Renal pelvis (tissue), 4 donors: ENCODE data around the gene RASA3. TPM values are rescaled to one million over a fixed set of nuclear protein-coding genes. Genes with fewer than 3 reads are reported as not detected.

Experiments used
- DNase-seq: peaks from one replicate; pipeline ENCODE4 v3.0.0-alpha.2; 2013
- polyA plus RNA-seq, 3 donors: library from polyadenylated mRNA; unstranded; fragments of 120-200 nt; gene quantifications; one replicate each; pipeline ENCODE4 v1.2.1, GENCODE V29; 2013; ENCODE audit not compliant: insufficient read length in 3 of 3

Gene RASA3
- polyA plus RNA-seq, 3 donors = 11.3 to 13.4 (median 12.1) TPM

DNA sequence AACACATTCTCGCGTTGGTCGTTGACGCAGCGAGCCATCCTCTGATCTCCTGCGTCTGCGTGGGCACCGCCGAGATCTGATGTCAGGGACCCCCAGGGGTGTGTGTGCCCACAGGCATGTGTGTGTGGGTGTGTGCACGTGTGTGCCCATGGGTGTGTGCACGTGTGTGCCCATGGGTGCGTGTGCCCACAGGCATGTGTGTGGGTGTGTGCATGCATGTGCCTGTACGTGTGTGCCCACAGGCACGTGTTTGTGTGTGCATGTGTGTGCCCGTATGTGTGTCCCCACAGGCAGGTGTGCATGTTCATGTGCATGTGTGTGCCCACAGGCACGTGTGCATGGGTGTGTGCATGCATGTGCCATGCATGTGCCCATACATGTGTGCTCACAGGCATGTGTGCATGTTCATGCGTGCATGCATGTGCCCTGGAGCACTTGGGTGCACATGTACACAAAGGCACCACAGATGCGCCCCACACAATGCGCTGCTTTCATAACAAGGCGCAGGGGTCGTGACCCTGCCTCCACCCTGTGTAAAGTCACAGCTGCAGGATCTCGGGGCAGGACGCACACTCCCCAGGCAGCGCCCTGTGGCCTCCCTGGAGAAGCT is 77.5 kb downstream of the RASA3 start:
- no peak for DNase-seq

DNA sequence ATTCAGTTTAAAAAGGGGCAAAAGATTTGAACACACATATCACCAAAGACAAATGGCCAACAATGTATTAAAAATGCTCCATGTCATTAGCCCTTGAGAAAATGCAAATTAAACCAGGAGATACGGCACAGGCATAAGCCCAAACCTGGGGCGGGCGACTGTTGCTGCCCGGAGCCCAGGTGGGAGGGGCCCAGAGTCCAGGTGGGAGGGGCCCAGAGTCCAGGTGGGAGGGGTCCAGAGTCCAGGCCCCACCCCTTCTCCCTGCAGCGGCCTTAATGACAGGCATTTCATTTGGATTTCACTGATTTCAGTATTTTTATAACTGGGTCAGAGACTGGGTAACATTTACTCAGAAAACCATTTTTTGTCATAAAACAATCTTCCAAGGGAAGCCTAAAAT is 78.2 kb downstream of the RASA3 start:
- no peak for DNase-seq

DNA sequence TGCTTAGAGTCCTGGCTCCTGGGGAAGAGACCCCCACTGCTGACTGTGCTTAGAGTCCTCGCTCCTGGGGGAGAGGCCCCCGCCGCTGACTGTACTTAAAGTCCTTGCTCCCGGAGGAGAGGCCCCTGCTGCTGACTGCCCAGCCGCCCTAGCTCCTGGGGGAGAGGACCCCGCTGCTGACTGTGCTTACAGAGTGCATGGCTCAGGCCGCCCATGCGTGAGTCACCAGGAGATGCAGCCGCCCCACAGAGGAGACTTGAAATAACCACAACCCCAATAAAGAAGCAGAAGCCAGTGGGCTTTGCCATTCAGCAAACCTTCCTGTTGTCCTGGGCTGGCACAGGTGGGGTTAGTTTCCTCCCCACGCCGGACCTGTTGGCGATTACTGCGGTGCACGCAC is 79.4 kb downstream of the RASA3 start:
- no peak for DNase-seq

DNA sequence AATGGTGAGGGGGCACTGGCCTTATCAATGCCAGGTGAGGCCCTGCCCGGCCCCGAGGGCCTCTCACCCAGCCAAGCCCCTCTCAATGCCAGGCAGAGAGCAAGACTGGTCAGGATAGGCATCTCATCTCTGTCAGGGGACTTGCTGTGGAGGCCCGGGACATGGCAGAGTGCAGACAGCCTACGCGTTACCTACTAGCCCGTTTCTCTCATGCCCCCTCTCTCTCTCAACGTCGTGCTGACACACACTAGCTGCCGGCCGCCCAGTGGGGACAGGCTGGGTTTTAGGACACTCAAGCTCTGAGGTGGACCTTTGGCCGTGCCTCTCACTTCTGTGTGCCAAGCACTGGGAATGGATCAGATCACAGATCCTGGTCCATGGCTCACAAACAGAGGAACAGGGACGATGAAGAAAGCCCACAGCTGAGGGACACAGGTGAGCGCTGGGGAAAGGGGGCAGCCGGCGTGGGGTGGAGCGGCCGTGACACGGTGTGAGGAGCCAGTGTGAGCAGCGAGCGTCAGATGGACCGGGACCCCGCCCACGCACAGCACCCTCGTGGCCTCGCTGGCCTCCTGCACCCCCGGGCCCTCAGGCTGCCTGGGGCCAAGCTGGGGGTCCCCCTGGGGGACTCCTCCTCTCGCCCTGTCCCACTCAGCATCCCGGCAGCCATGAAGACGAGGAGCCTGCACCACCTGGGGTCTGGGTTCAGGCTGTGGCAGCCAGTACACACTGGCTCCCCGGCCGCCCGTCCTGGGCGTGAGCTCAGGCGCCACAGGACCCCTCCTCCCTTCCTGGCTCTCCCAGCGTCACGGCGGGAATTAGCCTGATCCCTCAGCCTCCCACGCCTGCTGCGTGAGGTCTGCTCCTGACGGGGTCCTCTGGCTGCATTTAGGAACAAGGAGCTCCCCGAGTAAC is 81.6 kb downstream of the RASA3 start:
- no peak for DNase-seq

- no peak for DNase-seq
Measured at GRCh38 chr13:114049626-114050101, 82.8 kb downstream of the RASA3 start.

DNA sequence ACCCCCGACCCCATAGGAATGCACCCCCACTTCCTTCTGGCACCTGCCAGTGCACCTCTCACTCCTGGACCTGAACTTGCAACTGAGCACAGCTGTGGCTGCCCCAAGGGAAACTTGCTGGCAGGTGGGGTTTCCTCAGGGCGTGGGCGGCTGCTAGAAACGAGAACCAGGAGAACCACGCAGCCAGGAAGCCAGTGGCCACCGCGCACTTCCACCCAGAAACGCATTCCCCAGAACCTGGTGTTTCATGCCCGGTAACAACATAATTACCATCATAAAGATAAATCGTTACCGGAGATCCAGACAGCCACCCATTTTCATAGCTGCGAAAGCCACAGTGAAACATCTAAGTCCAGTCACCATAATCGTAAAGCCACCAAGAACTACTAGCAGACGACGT is 83.4 kb downstream of the RASA3 start:
- DNase-seq = no peak

DNA sequence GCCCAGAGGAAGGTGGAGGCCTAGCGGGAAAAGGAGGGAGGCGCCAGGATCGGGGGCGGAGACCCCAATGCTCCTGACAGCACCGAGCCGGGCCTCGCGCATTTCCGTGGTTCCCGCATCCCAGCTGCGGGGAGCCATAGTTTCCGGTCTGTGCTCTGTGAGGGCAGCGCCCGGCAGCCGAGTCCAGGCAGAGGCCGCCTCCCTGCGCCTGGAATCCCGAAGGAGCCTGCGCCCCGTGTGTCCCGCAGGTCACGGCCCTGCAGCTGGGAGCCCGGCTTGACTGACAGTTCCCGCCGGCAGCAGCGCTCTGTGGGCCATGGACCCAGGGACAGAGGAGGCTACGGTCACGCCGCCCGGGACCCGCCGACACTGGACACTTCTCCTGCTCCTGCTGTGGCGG is 84.0 kb downstream of the RASA3 start:
- DNase-seq = no peak

DNA sequence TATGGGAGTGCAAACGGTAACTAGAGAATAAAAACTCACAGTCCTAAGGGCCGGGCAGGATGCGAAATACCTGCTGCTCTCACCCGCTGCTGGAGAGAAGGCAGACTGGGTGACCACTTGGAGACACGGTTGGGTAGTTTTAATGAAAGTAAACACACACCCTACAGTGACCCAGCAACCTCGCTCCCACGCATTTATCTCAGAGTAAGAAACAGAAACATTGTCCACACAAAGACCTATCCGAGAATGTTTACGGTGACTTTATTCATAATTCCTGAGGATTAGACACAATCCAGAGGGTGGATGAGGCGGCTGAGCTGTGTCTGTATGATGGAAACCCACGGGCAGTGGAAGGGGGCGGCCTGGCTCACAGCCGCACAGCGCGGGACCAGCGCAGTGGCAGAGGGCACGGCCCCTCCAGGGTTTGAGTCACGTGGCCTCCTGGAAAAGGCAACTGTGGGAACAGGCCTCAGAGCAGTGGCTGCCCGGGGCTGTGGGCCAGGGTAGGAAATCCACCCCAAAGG is 85.0 kb downstream of the RASA3 start:
- peak; percentile 87 for DNase-seq

GRCh38 chr13:114046431-114046975 is 85.9 kb downstream of the RASA3 start:
- DNase-seq = no peak

- no peak for DNase-seq
Measured at GRCh38 chr13:114045113-114045735, 87.2 kb downstream of the RASA3 start.

DNA sequence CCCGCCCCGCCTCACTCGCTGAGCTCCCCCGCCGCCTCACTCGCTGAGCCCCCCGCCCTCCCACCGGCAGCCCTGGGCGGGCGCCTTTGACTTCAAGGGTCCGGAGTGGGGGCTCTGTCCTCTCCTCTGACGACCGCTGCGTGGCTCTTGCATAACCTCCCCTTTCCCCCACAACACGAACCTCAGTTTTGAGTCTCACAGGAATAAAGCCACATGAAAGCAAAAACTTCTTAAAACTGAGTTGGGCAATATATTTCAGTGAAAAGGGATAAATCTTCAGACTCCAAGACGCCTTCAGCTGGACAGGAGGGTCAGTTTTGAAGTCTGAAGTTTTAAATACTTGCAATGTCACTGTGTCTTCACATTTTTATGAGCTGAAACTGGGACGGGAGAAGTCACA is 87.9 kb downstream of the RASA3 start:
- peak; percentile 67 for DNase-seq

DNA sequence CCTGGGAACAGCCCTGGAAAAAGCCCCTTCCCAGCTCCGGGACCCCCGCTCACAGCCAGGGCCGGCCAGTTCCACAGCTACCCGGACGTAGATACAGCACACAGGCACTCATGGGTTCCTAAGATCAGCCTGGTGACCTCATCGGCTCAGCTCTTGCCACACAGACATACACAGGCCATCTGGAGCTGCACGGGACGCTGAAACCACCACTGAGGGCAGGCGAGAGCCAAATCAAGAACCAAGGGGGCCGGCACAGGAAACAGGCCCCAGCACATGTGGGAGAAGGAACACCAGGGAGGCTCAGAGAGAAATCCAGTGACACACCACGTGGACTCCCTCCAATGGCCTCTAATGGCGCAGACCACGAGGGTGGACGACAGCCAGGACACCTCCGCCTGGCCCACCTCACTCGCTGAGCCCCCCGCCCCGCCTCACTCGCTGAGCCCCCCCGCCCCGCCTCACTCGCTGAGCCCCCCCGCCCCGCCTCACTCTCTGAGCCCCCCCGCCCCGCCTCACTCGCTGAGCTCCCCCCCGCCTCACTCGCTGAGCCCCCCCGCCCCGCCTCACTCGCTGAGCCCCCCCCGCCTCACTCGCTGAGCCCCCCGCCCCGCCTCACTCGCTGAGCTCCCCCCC is 88.9 kb downstream of the RASA3 start:
- no peak for DNase-seq

DNA sequence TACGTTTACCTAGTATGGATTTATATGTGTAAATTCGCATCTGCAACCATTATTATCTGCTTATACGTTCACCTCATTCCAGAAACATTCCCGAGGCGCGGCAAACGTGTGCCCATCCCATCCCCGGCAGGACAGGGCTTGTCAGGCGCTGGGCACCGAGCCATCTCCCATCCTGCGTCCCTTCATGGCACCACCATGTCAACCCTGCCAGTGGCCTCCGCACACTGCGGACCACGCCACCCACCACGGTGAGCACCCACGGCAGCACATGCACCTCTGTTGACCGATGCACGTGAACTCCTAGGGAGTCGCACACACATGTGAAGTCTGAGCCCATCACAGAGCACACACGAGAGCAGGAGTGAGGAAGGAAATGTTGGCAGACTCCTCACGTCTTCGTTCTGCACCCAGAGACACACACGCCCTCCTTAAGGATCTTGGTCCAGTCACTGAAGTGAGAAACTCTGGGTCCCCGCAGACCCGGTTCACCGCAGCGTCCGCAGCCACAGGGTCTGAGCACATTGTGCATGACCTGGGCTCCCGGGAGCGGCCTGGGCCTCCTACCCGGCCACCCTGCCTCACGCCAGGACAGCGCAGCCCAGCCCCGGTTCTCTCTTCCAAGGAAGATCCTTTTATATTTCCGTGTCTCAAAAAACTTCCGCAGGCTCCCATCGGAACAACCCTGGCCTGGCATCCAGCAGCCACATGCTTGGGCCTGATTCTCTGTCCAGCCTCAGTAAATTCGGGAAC is 90.2 kb downstream of the RASA3 start:
- no peak for DNase-seq

DNA sequence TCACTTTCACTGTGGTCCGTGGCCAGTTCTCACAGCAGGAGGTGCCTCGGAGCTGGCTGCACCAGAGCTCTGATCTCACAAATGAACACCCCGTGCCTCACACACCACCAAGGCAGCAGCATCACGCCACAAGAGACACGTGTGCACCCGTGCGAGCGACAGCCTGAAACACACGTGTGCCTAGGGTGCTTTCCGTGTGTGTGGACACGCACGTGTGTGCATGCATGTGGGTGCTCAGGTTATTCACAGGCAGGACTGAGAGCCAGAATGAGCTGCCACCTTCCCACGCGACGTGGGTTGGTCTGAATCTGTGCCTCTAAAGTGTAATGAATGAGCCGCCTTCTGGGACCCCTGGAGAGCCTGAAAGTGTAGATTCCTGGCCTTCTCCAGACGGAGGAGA is 90.9 kb downstream of the RASA3 start:
- no peak for DNase-seq

DNA sequence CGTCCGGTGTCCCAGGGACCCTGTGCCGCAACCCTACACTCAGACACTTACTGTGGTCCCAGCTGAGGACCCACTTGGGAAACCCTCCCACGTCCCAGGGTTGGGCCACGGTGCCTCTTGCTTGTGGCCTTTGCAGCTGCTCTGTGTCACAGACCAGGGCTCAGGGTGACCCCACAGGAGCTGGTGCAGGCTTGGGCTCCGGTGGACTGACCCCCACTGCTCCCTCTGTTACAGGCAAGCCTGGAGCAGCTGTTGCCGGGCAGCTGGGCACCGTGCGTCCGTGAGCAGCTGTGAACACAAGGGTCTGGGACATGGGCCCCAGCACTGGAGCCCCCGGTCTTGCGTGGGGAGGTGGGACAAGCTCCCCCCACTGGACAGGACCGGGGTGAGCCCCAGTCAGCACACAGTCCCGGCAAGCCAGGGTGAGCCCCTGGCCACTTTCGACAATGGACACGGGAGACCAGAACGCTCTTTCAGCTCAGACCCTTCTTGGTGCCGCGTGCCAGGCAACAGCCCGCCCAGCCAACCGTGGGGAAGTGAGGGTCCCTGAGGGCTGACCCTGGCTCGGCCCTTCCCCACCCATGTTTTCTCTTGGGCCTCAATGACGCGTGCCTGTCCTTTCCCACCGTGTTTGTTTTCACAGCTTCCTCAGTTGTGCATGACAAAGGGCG is 92.8 kb downstream of the RASA3 start:
- no peak for DNase-seq

DNA sequence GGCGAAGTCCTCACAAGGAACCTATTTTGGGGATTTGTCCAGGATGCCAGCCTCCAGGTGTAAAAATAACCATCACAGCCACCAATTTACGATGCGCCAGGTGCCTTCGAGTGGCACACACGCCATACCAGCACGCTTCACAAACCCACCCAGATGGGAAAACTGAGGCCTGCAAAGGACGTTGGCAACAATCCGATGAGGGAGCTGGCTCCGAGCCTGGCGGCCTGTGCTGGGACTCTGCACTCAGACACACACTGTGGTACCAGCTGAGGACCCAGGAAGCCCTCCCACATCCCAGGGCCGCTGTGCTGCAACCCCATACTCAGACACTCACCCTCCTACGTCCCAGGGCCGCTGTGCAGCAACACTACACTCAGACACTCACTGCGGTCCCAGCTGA is 93.5 kb downstream of the RASA3 start:
- DNase-seq = no peak

- DNase-seq = no peak
Measured at GRCh38 chr13:114038211-114038613, 94.2 kb downstream of the RASA3 start.

DNA sequence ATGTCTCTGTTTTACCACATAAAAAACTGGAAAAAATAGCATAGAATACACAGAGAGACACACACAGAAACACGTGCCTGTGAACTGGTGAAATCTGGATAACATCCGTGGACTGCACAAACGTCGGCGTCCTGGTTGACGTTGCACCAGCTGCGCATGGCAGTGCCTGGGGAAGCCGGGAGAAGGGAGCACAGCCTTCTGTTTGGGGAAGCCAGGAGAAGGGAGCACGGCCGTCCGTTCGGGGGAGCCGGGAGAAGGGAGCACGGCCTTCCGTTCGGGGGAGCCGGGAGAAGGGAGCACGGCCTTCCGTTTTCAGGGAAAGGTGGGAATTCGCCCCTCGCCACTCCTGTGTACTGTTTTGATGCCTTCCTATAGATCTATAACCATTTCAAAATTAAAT is 94.7 kb downstream of the RASA3 start:
- no peak for DNase-seq

DNA sequence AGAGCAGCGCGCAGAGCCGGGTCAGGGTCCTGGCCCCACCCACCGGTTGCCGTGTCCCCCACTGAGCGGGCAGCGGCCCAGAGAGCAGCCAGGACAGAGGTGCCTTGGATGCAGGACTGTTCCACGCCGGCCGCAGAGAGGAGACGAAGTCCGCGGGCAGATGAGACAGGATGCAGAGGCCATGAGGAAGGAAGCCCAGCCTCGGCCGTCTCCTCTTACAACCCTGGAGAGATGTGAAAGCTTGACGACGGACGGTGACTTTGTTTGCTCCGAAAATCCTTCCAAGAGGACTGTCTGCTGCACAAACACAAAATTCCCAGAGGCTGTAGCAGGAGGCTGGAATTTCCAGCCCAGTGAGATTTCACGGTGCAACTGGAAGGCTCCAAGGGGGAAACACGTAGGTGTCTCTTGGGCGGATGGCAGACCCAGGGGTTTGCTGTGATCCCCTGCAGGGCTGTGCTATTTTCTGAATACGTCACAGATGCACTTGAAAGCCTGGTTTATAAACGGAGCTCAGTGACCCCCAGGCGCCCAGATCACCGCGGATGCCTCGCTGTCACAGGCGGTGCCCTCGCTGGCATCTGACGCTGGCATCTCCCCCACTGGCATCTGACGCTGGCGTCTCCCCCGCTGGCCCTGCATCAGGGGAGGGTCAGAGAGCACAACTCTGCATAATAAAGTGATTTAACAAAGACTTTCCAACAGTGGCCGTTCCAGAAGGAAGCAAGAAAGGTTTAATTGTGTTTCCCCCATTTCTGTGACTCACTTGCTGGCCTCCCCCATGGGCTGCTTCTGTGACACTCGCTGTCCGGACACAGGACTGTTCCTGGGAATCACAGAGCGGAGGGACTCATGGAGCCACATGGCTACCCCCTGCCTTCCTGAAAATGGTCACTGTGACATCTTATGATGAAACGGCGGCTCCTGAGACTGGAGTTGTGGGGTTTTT is 96.6 kb downstream of the RASA3 start:
- peak; percentile 49 for DNase-seq
